Activated CD8-positive, alpha-beta memory T cell treated with anti-CD3 and anti-CD28 coated beads for 36 hours (primary cell): ENCODE measurements around the gene IFI6. TPM values are rescaled to one million over a fixed set of nuclear protein-coding genes. Genes with fewer than 3 reads are reported as not detected.

ENCODE experiments used
- CTCF ChIA-PET: fragments of 350-600 bp; sonication (Branson Sonifier 250); formaldehyde crosslinking; loops from one replicate; lab custom pipeline; 2021; ENCODE audit warnings: antibody characterized with exemption; lab: Charles Lee
- POLR2A ChIA-PET: fragments of 350-600 bp; sonication (Branson Sonifier 250); formaldehyde crosslinking; loops from one replicate; lab custom pipeline; 2021; ENCODE audit warnings: antibody characterized with exemption; lab: Charles Lee
- total RNA-seq, 2 experiments: library from RNA; stranded (reverse); gene quantifications; one replicate each; pipeline ENCODE4 v1.2.3, GENCODE V29; 2021

IFI6 gene
- total RNA-seq, 2 experiments from 2014 or later, result 9.3 to 13.3 TPM

- ChIA-PET POLR2A (interaction anchor here (0.7 kb wide), 1 partner anchor 157 kb away, joined by 4 read pairs; no protein-coding TSS in a partner anchor), CTCF (interaction anchor here (0.7 to 1.4 kb wide), 3 partner anchors 11 to 454 kb away, joined by 3 to 5 read pairs (median 3); no protein-coding TSS in a partner anchor)
Observed at GRCh38 chr1:27680225-27680791, 8.3 kb upstream of the IFI6 start.

DNA sequence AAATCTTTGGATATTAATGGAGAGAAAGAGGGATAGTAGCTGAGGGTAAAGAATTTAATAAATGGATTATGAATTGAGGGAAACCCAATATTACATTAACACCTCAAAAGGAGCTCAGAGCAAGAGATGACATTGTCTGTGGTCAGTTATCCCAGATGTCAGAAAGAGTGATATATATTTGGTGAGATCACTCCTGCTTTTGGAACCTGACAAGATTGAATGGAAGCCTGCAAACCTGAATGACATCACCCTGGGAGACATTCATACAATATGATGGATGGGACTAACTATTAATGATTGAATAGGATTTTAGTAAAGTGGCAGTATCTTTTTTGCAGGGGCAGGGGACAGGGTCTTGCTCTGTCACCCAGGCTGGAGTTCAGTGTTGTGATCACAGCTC, 6.8 kb upstream of the IFI6 start:
- CTCF ChIA-PET, result interaction anchor here (1.0 kb wide), 1 partner anchor 9 kb away, joined by 3 read pairs; no protein-coding TSS in a partner anchor
- POLR2A ChIA-PET, result no interaction called here

- CTCF ChIA-PET, result no interaction called here
- POLR2A ChIA-PET, result no interaction called here
Observed at GRCh38 chr1:27676410-27676809, 4.4 kb upstream of the IFI6 start.

GRCh38 chr1:27672750-27673112, 739 bp upstream of the IFI6 start:
- POLR2A ChIA-PET, result interaction anchor here (0.6 to 1.2 kb wide), 3 partner anchors 53 to 118 kb away, joined by 3 to 4 read pairs (median 3); partner anchors contain the start of genes FAM76A and STX12
- CTCF ChIA-PET, result interaction anchor here (1.2 to 6.0 kb wide), 4 partner anchors 10 to 116 kb away, joined by 4 to 62 read pairs (median 12); partner anchors contain the start of genes AHDC1 and FAM76A

- CTCF ChIA-PET, result interaction anchor here (0.5 to 6.0 kb wide), 29 partner anchors 9 to 625 kb away, joined by 3 to 62 read pairs (median 3); partner anchors contain the start of genes AHDC1 and FAM76A
- POLR2A ChIA-PET, result interaction anchor here (0.6 to 0.9 kb wide), 4 partner anchors 56 to 253 kb away, joined by 3 read pairs; partner anchors contain the start of genes FAM76A and STX12
Observed at GRCh38 chr1:27669876-27670275, 2.1 kb downstream of the IFI6 start.

DNA sequence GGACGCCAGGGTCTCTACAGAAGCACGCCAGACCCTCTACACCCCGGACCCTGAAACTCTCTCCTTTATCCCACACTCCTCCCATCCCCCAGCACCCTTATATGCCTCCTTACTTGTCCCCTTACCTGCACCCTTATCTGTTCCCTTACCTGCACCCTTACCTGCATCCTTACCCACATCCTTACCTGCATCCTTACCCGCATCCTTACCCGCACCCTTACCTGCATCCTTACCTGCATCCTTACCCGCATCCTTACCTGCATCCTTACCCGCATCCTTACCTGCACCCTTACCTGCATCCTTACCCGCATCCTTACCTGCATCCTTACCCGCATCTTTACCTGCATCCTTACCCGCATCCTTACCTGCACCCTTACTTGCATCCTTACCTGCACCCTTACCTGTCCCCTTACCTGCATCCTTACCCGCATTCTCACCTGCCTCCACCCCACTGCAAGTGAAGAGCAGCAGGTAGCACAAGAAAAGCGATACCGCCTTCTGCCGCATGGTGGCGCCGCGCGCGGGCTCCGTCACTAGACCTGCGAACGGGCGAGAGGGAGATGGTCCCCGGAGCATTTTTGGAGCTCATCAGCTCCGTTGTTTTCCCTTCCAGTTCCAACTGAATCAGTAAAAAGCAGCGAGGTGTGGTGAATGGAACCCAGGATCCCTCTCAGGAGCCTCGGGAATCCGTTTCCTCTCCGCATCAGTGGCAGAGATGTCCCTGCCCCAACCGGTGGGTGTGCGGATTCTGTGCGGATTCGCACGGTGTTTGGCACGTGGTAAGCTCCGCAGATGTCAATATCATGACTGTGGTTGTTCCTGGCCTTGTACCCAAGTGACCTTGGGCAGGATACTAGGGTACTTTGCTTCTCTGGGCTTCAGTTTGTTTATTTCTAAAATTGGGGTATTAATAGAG, 2.9 kb downstream of the IFI6 start:
- ChIA-PET POLR2A (interaction anchor here (0.6 to 0.9 kb wide), 3 partner anchors 56 to 161 kb away, joined by 3 read pairs; partner anchors contain the start of genes FAM76A and STX12), CTCF (interaction anchor here (0.5 to 6.0 kb wide), 24 partner anchors 8 to 626 kb away, joined by 3 to 62 read pairs (median 4); partner anchors contain the start of genes AHDC1 and FAM76A)

GRCh38 chr1:27668121-27668807, 3.7 kb downstream of the IFI6 start:
- POLR2A ChIA-PET, result interaction anchor here (0.6 kb wide), 1 partner anchor 322 kb away, joined by 4 read pairs; no protein-coding TSS in a partner anchor
- CTCF ChIA-PET, result interaction anchor here (1.4 to 6.0 kb wide), 3 partner anchors 52 to 145 kb away, joined by 4 to 62 read pairs (median 5); partner anchors contain the start of gene AHDC1

GRCh38 chr1:27666791-27667254, 5.2 kb downstream of the IFI6 start:
- ChIA-PET CTCF (interaction anchor here (0.6 to 6.0 kb wide), 6 partner anchors 17 to 78 kb away, joined by 3 to 62 read pairs (median 4); partner anchors contain the start of gene AHDC1), POLR2A (no interaction called here)

DNA sequence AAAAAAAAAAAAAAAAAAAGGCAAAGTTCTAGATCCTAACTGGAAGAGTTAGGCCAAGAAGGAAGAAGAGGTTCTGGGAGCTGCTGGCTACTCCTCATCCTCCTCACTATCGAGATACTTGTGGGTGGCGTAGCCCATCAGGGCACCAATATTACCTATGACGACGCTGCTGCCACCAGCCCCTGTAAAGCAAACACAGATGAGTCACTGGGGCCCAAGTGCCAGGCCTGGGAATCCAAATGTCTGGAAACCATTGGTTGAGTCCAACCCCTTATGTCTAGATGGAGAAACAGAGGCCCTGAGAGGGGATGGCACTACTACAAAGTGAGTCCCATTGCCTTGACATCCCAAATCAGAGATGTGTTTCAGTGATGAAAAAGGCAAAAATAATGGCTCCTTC, 5.7 kb downstream of the IFI6 start:
- CTCF ChIA-PET, result interaction anchor here (0.8 to 1.5 kb wide), 2 partner anchors 58 to 78 kb away, joined by 3 to 4 read pairs; no protein-coding TSS in a partner anchor
- POLR2A ChIA-PET, result no interaction called here

- POLR2A ChIA-PET, result no interaction called here
- CTCF ChIA-PET, result interaction anchor here (1.2 to 3.3 kb wide), 3 partner anchors 57 to 60 kb away, joined by 4 to 22 read pairs (median 7); partner anchors contain the start of gene AHDC1
Observed at GRCh38 chr1:27665016-27665651, 6.9 kb downstream of the IFI6 start.

DNA sequence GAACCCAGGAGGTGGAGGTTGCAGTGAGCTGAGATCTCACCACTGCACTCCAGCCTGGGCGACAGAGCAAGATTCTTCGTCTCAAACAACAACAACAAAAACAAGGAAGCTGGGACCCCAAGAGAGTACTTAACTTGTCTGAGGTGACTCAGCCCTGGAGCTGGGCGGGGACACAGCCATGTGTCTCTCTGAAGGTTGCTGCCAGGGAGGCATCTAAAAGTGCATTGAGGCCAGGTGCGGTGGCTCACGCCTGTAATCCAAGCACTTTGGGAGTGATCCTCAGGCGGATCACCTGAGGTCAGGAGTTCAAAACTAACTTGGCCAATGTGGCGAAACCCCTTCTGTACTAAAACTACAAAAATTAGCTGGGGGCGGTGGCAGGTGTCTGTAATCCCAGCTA, 7.7 kb downstream of the IFI6 start:
- ChIA-PET POLR2A (no interaction called here), CTCF (interaction anchor here (1.2 to 3.3 kb wide), 2 partner anchors 58 to 60 kb away, joined by 7 to 22 read pairs; partner anchors contain the start of gene AHDC1)

- POLR2A ChIA-PET, result interaction anchor here (0.5 to 1.7 kb wide), 13 partner anchors 19 to 242 kb away, joined by 3 to 25 read pairs (median 3); partner anchors contain the start of genes AHDC1 and STX12
- CTCF ChIA-PET, result interaction anchor here (0.7 to 3.8 kb wide), 32 partner anchors 9 to 1124 kb away, joined by 3 to 106 read pairs (median 4); partner anchors contain the start of genes AHDC1, IFI6, STX12 and TENT5B
Observed at GRCh38 chr1:27662707-27663393, 9.1 kb downstream of the IFI6 start.

- ChIA-PET CTCF (interaction anchor here (0.7 to 3.8 kb wide), 20 partner anchors 9 to 1124 kb away, joined by 3 to 106 read pairs (median 5); partner anchors contain the start of genes AHDC1, IFI6, STX12 and TENT5B), POLR2A (interaction anchor here (0.6 to 1.7 kb wide), 6 partner anchors 30 to 242 kb away, joined by 3 to 25 read pairs (median 5); partner anchors contain the start of genes AHDC1 and STX12)
Observed at GRCh38 chr1:27662261-27662660, 9.7 kb downstream of the IFI6 start.

DNA sequence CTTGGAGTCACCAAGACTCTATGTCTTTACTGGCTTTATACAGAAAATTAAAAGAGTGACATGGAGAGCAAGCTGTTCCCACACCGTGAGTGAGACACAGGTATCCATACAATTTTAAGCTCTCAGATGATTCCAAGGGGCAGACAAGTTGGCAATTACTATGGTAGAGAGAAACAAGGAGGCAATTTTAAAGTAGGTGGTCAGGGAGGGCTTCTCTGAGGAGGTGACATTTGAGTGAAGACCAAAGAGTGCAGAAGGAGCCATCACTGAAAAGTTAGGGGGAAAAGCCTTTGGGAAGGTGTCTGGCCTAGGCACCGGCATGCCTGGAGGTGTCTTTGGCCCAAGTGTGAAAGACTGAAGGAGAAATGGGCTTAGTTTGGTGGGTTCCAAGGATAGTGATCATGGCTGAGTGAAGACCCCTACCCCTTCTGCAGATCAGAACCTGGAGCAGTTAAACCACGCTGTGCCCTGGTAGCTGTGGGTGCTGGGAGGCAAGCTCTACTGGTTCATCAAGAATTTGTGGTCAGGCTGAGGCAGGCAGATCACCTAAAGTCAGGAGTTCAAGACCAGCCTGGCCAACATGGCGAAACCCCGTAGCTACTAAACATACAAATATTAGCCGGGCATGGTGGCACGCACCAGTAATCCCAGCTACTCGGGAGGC, 10.4 kb downstream of the IFI6 start:
- ChIA-PET POLR2A (interaction anchor here (0.5 kb wide), 1 partner anchor 14 kb away, joined by 6 read pairs; no protein-coding TSS in a partner anchor), CTCF (interaction anchor here (0.6 to 3.8 kb wide), 16 partner anchors 8 to 365 kb away, joined by 3 to 106 read pairs (median 7); partner anchors contain the start of genes AHDC1 and IFI6)

GRCh38 chr1:27660300-27660835, 11.6 kb downstream of the IFI6 start:
- CTCF ChIA-PET, result interaction anchor here (0.6 to 3.8 kb wide), 7 partner anchors 9 to 269 kb away, joined by 3 to 106 read pairs (median 5); no protein-coding TSS in a partner anchor
- POLR2A ChIA-PET, result no interaction called here
